Karpas-422 (cell line): Measurements from ENCODE around the gene TPRG1. TPM values are rescaled to one million over a fixed set of nuclear protein-coding genes. Genes with fewer than 3 reads are reported as not detected.

ENCODE experiments used
- DNase-seq: peaks from one replicate; pipeline ENCODE4 v3.0.0-alpha.2; 2015
- H2AFZ ChIP-seq: fragments of 200-600 bp; sonication (generic); 2 replicates; pipeline ENCODE4 v1.6.1; 2014; ENCODE audit warnings: antibody characterized with exemption, low read length, mixed read lengths
- H3K27ac ChIP-seq: fragments of 200-600 bp; sonication (generic); 2 replicates; pipeline ENCODE4 v1.5.1; 2014; ENCODE audit warnings: mild to moderate bottlenecking, low read length, moderate library complexity
- H3K27me3 ChIP-seq: fragments of 200-600 bp; sonication (generic); 2 replicates; pipeline ENCODE4 v1.6.1; 2014; ENCODE audit warnings: low read length, mixed read lengths
- H3K36me3 ChIP-seq: fragments of 200-600 bp; sonication (generic); 2 replicates; pipeline ENCODE4 v1.6.1; 2014; ENCODE audit warnings: low read length, mixed read lengths; ENCODE audit not compliant: insufficient read depth
- H3K4me1 ChIP-seq: fragments of 200-600 bp; sonication (generic); 2 replicates; pipeline ENCODE4 v1.6.1; 2014; ENCODE audit warnings: mild to moderate bottlenecking, low read length, mixed read lengths
- H3K4me2 ChIP-seq: fragments of 200-600 bp; sonication (generic); 2 replicates; pipeline ENCODE4 v1.6.1; 2014; ENCODE audit warnings: low read length, low read depth, mild to moderate bottlenecking; ENCODE audit not compliant: poor library complexity, severe bottlenecking
- H3K4me3 ChIP-seq: fragments of 200-600 bp; sonication (generic); 2 replicates; pipeline ENCODE4 v1.5.1; 2014; ENCODE audit warnings: mild to moderate bottlenecking, antibody characterized with exemption, low read length, mixed read lengths
- H3K79me2 ChIP-seq: fragments of 200-600 bp; sonication (generic); 2 replicates; pipeline ENCODE4 v1.6.1; 2014; ENCODE audit warnings: mild to moderate bottlenecking, low read length, mixed read lengths
- H3K9ac ChIP-seq: fragments of 200-600 bp; sonication (generic); 2 replicates; pipeline ENCODE4 v1.6.0; 2014; ENCODE audit warnings: low read length
- H3K9me2 ChIP-seq: fragments of 200-600 bp; sonication (generic), shearing (Covaris generic); replicated peaks from 2 replicates; pipeline ENCODE4 v1.6.0; 2014; ENCODE audit warnings: mild to moderate bottlenecking, low read length, moderate library complexity; ENCODE audit not compliant: insufficient read depth
- H3K9me3 ChIP-seq: fragments of 300-700, 200-600 bp; sonication (generic); 2 replicates; pipeline ENCODE4 v1.6.1; 2014; ENCODE audit warnings: low read length, mixed read lengths
- H4K20me1 ChIP-seq: fragments of 200-600 bp; sonication (generic); 2 replicates; pipeline ENCODE4 v1.6.1; 2014; ENCODE audit warnings: mild to moderate bottlenecking, antibody characterized with exemption, low read length, low read depth; ENCODE audit not compliant: insufficient read depth
- total RNA-seq: library from RNA; depleted of rRNA; stranded (reverse); fragments of >200 nt; shearing (Covaris generic); gene quantifications from 2 replicates; pipeline ENCODE4 v1.2.3, GENCODE V29; 2014; ENCODE audit warnings: low replicate concordance

Gene TPRG1
- total RNA-seq, 1 experiment from 2014 or later, result not detected

GRCh38 chr3:189225431-189225830 lies 53.7 kb downstream of the TPRG1 start:
- Histone ChIP-seq H3K36me3 (no peaks in the 10 kb centered on the region), H3K9ac (no peak overlapping the region), H3K4me1 (no peaks in the 10 kb centered on the region), H4K20me1 (no peaks in the 10 kb centered on the region), H3K27me3 (0 out of 2 replicates have a peak, but pooled peaks cover 2% of the 10 kb centered on the region), H3K27ac (no peak overlapping the region), H2AFZ (no peak overlapping the region), H3K9me2 (no peaks in the 10 kb centered on the region), H3K4me2 (no peak overlapping the region), H3K9me3 (no peaks in the 10 kb centered on the region), H3K79me2 (no peaks in the 10 kb centered on the region), H3K4me3 (no peak overlapping the region)
- no peak for DNase-seq

- no peaks in the 10 kb centered on the region for H3K4me1 ChIP-seq
- H3K27ac ChIP-seq, result no peak overlapping the region
- no peak overlapping the region for H3K9ac ChIP-seq
- no peak for DNase-seq
- 0 out of 2 replicates have a peak, but pooled peaks cover 2% of the 10 kb centered on the region for H3K27me3 ChIP-seq
- H3K4me3 ChIP-seq, result no peak overlapping the region
- no peaks in the 10 kb centered on the region for H3K36me3 ChIP-seq
- no peaks in the 10 kb centered on the region for H3K9me2 ChIP-seq
- H4K20me1 ChIP-seq, result no peaks in the 10 kb centered on the region
- no peak overlapping the region for H3K4me2 ChIP-seq
- H2AFZ ChIP-seq, result no peak overlapping the region
- H3K79me2 ChIP-seq, result no peaks in the 10 kb centered on the region
- no peaks in the 10 kb centered on the region for H3K9me3 ChIP-seq
These were observed 55.5 kb downstream of the TPRG1 start for GRCh38 chr3:189227249-189227648.

GRCh38 chr3:189229196-189229828 lies 57.5 kb downstream of the TPRG1 start:
- no peak overlapping the region for H3K4me3 ChIP-seq
- no peaks in the 10 kb centered on the region for H3K4me1 ChIP-seq
- no peak overlapping the region for H3K9ac ChIP-seq
- H4K20me1 ChIP-seq, result no peaks in the 10 kb centered on the region
- H3K36me3 ChIP-seq, result no peaks in the 10 kb centered on the region
- H2AFZ ChIP-seq, result no peak overlapping the region
- 0 out of 2 replicates have a peak, but pooled peaks cover 2% of the 10 kb centered on the region for H3K27me3 ChIP-seq
- no peaks in the 10 kb centered on the region for H3K79me2 ChIP-seq
- no peak overlapping the region for H3K27ac ChIP-seq
- H3K9me3 ChIP-seq, result no peaks in the 10 kb centered on the region
- no peak overlapping the region for H3K4me2 ChIP-seq
- DNase-seq, result no peak
- no peaks in the 10 kb centered on the region for H3K9me2 ChIP-seq

- Histone ChIP-seq H3K9ac (no peak overlapping the region), H3K27ac (no peak overlapping the region)
- no peak for DNase-seq
These were observed 61.0 kb downstream of the TPRG1 start for GRCh38 chr3:189232790-189233189.

GRCh38 chr3:189233225-189233858 lies 61.6 kb downstream of the TPRG1 start:
- H3K79me2 ChIP-seq, result no peaks in the 10 kb centered on the region
- H4K20me1 ChIP-seq, result no peaks in the 10 kb centered on the region
- H3K27ac ChIP-seq, result no peak overlapping the region
- no peak overlapping the region for H3K9ac ChIP-seq
- DNase-seq, result peak; percentile 71
- H3K36me3 ChIP-seq, result no peaks in the 10 kb centered on the region
- no peaks in the 10 kb centered on the region for H3K4me1 ChIP-seq
- H2AFZ ChIP-seq, result no peak overlapping the region
- H3K4me3 ChIP-seq, result no peak overlapping the region
- no peak overlapping the region for H3K4me2 ChIP-seq
- no peaks in the 10 kb centered on the region for H3K9me3 ChIP-seq
- no peaks in the 10 kb centered on the region for H3K9me2 ChIP-seq
- H3K27me3 ChIP-seq, result 0 out of 2 replicates have a peak, but pooled peaks cover 2% of the 10 kb centered on the region

More at GRCh38 chr3:189232790-189233189, 61.0 kb downstream of the TPRG1 start:
- H3K4me3 ChIP-seq, result no peak overlapping the region
- no peaks in the 10 kb centered on the region for H3K36me3 ChIP-seq
- no peaks in the 10 kb centered on the region for H4K20me1 ChIP-seq
- no peaks in the 10 kb centered on the region for H3K79me2 ChIP-seq
- H3K9me2 ChIP-seq, result no peaks in the 10 kb centered on the region
- no peaks in the 10 kb centered on the region for H3K4me1 ChIP-seq
- H3K9me3 ChIP-seq, result no peaks in the 10 kb centered on the region
- 0 out of 2 replicates have a peak, but pooled peaks cover 2% of the 10 kb centered on the region for H3K27me3 ChIP-seq
- H3K4me2 ChIP-seq, result no peak overlapping the region
- no peak overlapping the region for H2AFZ ChIP-seq

GRCh38 chr3:189235214-189235613 lies 63.4 kb downstream of the TPRG1 start:
- DNase-seq, result no peak
- H3K36me3 ChIP-seq, result no peaks in the 10 kb centered on the region

GRCh38 chr3:189236352-189236751 lies 64.6 kb downstream of the TPRG1 start:
- Histone ChIP-seq H4K20me1 (no peaks in the 10 kb centered on the region), H3K36me3 (no peaks in the 10 kb centered on the region), H3K27ac (no peak overlapping the region), H3K27me3 (no peaks in the 10 kb centered on the region), H3K9me3 (no peaks in the 10 kb centered on the region), H2AFZ (no peak overlapping the region), H3K4me1 (no peaks in the 10 kb centered on the region), H3K4me2 (no peak overlapping the region), H3K9me2 (no peaks in the 10 kb centered on the region), H3K9ac (no peak overlapping the region), H3K79me2 (no peaks in the 10 kb centered on the region), H3K4me3 (no peak overlapping the region)
- DNase-seq, result no peak

More at GRCh38 chr3:189235214-189235613, 63.4 kb downstream of the TPRG1 start:
- no peak overlapping the region for H3K4me3 ChIP-seq
- no peak overlapping the region for H3K27ac ChIP-seq
- H3K27me3 ChIP-seq, result no peaks in the 10 kb centered on the region
- no peaks in the 10 kb centered on the region for H3K79me2 ChIP-seq
- no peaks in the 10 kb centered on the region for H3K9me2 ChIP-seq
- no peaks in the 10 kb centered on the region for H3K9me3 ChIP-seq
- H2AFZ ChIP-seq, result no peak overlapping the region
- H3K4me2 ChIP-seq, result no peak overlapping the region
- no peak overlapping the region for H3K9ac ChIP-seq
- H4K20me1 ChIP-seq, result no peaks in the 10 kb centered on the region
- no peaks in the 10 kb centered on the region for H3K4me1 ChIP-seq

GRCh38 chr3:189237526-189237925 lies 65.8 kb downstream of the TPRG1 start:
- H3K27ac ChIP-seq, result no peak overlapping the region
- no peak overlapping the region for H3K4me3 ChIP-seq
- no peaks in the 10 kb centered on the region for H3K4me1 ChIP-seq
- H3K36me3 ChIP-seq, result no peaks in the 10 kb centered on the region
- H3K27me3 ChIP-seq, result no peaks in the 10 kb centered on the region
- H3K9ac ChIP-seq, result no peak overlapping the region
- H2AFZ ChIP-seq, result no peak overlapping the region
- H3K9me2 ChIP-seq, result no peaks in the 10 kb centered on the region
- no peak overlapping the region for H3K4me2 ChIP-seq
- H4K20me1 ChIP-seq, result no peaks in the 10 kb centered on the region
- no peaks in the 10 kb centered on the region for H3K9me3 ChIP-seq
- DNase-seq, result no peak
- H3K79me2 ChIP-seq, result no peaks in the 10 kb centered on the region
